G401.6 (cell line): ENCODE measurements around the gene ARAP1.

Experiments used
- FAIRE-seq: peaks from 2 replicates; lab custom pipeline; 2012; peaks lifted over from hg19 to GRCh38; lab: Jason Lieb, UNC

The ARAP1 gene

DNA sequence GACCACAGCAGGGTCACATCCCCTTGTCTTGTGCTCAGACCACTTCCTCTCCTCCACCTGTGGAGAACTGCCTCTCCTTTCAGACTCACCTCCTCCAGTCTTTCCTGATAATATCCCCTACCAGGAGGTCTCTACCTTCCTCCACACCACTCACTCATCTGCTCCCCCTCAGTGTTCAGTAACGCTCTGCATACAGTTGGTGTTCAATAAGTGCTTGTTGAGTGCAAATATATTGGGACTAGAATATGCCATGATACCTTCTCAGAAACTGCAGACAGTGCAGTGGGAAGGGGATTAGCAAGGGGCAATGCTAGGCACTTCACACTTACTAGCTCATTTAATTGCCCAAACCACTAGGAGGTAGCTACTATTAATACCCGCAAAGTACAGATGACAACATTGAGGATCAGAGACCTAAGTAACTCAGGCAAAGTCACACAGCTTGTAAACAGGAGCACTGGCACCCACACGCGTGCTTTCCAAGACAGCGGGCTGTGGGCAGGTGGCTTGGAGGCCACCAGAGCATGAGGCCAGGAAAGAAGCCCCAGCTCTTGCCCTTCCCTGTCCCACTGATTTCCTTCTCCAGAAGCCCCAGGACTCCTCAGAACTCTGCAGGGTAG lies 69.9 kb downstream of the ARAP1 start:
- FAIRE-seq: no peak

DNA sequence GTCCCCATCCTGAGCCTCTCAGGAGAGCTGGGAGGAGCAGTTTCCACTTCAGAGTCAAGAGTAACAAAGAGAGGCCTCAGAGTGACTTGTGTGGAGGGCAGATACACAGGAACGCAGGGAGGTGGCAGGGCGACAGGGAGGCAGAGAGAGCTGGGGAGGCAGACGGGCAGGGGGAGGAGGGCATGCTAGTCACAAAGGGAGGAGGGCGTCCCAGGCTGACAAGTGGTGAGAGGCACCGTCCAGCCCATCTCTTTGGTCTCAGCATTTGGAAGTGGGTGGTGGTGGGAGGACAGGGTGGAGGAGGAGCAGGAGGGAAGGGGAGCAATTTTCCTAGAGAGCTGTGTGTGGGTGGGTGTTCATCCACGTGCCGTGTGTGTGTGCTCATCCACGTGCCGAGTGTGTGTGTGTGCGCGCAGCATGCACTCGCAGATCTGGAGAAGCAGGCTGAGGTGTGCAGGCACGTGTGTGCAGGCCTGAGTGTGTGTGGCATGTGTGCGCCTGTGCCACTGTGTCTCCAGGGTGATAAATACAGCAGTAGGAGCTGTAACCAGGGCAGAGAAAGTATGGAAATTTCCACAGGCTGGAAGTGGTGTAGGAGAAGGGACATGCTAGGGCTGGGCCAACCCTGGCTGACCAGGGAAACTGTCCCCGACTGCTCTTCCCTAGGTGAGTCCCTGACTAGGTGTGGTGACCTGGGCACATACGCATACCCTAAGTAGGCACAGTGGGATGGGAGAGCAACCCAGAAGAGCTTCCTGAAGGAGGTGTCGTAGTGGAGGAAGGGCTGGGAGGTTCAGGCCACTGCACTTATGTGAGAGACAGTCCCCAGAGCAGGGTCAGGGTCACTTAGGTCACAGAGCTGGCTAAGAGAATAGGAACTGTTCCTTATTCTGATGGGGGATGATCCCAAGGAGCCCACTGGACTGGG lies 70.7 kb downstream of the ARAP1 start:
- no peak for FAIRE-seq

DNA sequence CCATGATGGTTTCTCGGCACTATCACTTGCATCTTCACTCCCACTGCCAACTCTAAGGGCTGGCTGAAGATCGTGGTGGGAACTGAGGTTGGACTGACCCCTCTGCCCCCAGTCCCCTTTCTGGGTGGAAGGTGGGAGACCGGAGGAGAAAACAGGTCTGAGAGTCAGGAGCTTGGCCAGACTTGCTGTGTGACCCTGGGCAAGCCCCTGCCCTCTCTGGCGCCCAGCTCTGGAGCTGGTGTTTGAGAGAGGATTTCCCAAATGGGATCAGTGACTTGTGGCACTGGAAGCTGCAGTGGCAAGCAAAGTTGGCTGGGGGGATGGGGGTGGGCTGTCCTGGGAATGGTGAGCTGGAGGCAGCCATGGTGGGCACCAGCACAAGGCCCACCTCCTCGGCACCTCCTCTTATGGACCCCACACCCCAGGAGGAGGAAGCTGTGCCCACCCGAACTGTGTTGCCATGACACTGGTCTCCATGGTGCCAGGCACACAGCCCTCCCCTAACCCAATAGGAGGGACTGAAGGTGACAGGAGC lies 71.5 kb downstream of the ARAP1 start:
- no peak for FAIRE-seq

DNA sequence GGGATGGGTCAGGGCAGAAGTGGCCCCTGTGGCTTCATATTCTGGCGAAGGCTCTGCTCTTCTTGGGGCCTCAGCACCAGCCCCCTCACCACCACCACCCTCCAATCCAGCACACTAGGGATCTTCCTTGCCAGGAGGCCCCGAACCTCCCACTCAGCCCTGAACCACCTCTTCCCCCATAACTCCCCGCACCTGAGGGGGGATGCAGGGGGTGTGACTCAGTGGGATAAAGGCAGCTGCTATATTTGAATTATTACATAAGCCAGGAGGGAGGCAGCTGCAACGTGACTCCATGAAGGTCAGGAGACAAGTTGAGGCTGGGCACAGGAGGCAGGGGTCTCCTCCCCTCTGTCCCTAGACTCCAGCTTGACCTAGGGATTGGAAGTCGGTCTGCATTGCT lies 72.3 kb downstream of the ARAP1 start:
- FAIRE-seq: no peak

DNA sequence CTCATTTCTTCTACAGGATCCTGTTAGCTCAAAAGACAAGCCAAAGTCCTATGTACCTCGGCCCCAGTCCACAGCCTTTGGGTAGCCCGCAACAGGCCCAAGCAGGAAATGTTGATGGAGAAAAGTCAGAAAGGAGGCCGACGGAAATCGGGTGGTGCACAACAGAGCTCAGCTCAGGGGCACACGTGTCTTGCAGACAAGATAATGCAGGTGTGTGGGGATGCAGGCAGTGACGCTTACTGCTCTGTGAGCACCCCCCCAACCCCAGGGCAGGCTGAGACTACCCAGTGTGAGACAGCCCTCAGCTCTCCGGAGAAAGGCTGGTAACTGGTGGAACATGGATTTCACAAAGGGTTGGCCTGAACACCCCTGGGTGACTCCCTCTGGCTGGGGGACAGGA lies 73.7 kb downstream of the ARAP1 start:
- no peak for FAIRE-seq

DNA sequence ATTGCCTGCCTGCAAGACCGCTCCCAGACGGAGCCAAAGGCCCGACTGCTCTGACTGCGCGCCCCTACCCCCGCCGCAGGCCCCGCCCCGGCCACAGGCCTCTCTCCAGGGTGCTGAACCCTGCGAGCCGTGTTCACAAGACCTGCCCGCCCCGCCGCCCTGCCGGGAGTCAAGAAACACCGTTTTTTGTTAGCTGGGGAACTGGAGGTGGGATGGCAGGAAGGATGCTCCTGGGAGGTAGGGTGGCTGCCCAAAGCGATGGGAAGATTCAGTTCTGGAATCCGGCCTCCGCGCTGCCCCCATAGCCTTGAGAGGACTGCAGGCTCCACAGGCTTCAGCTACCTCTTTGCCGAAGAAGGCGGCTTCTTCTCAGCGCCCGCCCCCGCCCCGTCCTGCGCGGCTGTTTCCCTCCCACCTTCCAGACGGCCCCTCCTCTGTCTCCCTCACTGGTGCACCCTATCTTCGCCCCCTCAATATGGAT lies 75.3 kb downstream of the ARAP1 start:
- no peak for FAIRE-seq

DNA sequence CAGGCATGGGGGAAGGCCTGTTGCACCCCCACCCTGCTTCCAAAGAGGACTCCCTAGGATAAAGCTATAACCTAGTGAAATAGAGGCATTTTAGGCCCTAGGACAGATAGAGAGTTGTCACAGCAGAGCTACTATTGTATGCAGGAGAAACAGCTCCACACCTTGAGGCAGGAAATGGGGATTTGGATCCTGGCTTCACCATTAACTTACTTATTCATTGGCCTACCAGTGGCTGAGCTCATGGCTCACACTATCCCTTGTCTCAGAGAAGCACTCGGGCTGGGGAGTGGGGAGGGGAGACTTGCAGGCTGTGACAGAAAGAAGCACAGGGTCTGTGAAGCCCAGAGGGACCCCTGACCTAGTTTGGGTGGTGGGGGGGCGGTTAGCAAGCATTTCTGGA lies 77.0 kb downstream of the ARAP1 start:
- FAIRE-seq: no peak

DNA sequence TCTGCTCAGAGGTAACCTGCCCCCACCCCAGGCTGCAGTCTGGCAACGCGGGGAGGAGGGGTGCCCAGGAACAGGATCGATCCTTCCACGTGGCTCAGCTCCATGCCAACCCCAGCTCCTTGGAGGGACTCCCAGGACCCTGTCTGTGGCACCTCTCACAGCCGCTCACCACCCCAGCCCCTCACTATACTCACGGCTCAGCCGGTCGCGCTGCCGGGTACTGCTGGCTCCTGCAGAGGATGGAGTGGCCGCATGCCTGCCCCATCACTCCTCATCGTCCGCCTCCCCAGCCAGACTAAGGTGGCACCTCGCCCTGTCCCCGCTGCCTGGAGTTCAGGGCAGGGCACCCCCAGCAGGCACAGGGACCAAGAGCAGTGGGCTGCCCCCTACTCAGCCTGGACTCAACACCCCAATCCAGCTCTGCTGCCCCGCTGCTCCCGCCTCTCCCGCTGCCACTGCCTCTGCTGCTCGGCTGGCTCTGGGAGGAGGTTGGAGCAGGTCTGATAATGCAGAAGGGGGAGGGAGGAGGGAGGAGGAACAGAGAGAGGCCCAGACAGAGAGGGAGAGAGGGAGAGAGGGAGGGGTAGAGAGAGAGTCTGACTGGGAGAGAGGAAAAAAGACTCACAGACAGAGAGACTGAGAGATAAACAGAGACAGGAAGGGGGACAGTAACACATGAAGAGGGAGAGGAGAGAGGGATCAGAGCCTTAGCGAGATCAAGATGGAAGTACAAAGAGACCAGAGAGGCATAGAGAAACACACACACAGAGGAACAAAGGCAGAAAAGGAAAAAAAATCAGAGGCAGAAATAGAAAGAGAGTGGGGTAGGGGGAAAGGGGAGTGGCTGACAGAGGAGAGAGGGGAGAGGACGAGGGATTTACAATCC lies 78.0 kb downstream of the ARAP1 start, which contains the start of gene PDE2A:
Gene PDE2A, minus strand, starts transcription at position 480 of the 886 bp plus-strand sequence. Its CDS starts 215 bp downstream, at position 265.
- FAIRE-seq: no peak

DNA sequence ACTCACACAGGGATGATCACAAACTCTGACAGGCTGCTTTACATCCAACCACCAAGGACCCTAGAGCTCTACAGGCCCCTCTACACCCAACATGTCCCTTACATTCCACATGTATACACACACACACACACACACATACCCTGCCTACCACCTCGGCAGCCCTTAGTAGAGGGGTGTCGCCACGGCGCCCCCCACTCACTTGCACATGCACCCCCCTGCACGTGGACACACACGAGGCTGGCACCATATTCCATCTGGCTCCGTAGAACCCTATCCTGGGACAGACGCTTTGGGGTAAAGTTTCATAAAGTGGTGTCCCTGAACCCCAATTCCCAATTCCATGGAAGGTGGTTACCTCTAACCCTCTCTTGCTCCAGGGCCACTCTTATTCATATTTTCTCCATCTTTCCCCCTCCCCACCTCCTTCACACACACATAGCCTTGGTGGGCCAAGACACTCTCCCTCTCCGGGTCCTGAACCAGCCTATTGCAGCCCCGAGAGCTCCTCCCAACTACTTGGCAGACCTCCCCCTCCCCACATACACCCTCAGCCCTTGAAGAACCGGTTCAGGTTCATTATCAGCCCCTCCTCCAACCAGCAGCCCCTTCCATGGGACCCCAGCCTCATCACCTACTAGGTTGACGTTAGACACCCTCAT lies 78.8 kb downstream of the ARAP1 start:
- FAIRE-seq: no peak

DNA sequence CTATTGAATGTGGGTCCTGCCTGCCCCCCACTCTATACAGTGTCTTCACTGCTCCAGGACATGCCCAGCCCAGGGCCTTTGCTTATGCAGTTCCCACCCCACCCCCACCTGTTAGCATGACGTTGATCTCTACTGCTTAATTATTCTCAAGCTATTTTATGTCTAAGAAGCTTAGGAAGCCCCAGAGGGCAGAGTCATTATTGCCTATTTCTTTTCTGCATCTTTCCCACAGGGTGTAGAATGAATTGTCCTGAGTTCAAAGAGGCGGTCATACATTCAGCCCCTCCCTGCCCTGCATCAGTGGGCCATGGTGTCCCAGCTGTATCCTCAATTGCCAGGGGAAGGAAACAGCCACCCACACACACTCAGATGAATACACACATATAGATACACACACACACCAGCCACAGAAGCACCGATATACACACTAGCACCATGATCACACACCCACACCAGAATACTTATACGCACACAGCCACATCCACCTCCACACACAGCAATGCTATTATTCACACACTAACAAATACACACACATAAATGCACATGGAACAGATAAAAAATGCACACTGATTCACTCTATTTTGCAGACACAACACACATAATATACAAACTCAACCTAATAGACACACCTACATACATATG lies 79.5 kb downstream of the ARAP1 start:
- FAIRE-seq: no peak

DNA sequence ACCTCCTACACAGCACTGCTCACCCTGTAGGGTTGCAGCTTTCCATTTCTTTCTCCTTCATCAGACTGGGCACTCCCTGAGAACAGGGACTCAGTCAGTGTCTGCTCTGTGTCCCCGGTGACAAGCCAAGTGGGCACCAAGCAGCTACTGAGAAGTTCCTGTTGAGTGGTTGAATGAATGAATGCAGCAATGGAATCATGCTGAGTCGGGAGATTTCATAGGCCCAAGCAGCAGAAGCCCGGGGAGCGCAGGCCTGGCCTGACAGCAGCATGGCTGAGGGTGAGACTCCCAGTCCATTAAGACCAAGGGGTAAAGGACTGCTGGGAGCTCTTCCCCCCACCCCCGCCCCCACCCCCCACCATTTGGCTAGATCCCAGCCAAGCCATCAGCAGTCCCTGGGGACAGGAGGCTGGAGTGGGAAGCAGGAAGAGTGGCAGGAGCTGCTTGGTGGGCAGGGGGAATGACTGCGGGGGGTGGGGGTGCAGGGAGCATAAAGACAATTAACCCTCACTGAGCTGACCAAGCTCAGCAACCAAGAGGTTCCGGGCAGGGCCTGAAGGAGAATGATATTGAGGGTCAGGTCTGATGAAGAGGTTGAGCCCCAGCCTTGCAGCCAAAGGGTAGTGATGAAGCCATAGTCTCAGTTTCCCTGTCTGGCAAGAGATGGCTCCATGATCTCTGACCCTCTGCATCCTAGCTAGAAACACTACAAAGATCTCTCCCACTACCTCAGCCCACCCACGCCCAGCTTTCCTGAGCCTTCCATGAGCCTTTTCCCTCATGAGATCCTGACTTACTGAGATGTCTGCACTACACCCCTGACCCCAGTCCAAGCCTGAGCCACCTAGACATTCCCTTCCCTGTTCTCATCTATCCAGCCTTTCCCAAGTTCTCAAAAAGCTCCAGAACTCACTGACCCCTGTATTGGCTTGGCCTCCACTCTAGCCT lies 80.8 kb downstream of the ARAP1 start:
- FAIRE-seq: no peak

DNA sequence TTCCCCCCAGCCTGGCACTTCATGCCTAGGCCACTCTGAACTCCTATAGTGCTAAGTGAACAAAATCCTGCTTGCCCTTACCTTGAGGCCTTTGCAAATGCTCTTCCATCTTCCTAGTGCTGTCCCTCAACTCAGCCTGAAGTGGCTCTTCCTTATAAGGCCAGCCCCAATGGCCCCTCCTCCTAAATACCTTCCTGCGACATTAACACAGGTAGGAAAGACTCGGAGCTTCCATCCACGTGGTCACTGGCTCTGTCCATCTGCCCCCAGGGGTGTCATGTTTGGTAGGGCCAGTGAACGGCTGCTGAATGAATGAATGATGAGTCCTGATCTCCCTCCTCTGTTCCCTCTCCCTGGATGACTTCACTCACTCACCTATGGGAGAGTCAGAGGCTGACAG lies 82.2 kb downstream of the ARAP1 start:
- no peak for FAIRE-seq

DNA sequence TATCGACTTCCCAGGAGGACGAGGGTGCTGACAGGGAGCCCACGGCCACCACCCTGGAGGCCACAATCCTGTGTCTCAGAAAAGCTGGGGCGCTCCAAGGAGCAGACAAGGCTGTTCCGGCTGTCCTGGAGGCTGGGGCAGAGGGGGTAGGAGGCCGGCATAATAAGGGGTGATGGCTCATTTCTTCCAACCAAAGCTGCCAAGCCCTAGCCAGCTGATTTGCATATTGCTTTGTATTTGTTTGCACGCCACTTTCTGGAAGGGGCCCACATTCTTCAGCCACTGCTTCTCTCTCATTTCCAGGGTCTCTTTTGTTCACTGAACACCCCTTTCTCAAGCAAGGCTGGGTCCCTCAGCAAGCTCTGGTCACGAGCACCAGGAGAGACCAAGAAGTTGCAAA lies 82.7 kb downstream of the ARAP1 start:
- FAIRE-seq: no peak

DNA sequence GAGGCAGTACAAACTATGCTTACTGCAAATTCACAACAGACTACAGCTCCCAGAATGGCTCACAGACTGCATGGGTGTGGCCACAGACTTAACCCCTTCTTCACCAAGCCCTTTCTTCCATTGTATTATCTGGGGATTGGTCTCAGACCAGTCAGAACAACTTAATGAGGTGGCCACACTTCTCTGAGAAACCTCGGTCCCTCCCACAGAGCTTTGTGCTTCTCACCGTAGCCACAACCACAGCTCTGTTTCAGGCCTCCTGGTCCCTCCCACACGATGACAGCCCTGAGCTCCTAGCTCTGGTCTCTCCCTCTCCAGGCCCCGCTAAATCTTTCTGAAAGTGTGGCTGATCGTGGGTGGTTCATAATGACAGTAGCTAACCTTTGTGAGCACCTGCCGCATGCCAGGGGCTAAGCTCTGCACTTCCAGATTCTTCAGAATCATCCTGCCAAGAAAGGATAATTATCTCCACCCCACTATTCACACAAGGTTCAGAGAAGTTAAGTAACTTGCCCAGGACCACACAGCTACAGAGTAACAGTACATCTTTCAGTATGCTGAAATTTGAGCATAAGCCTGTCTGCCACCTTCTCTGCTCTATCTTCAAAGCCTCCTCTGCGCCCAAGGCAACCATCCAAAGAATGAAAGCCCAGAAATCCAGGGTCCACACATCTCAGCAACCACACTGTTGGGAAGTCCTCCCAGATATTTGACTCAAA lies 83.4 kb downstream of the ARAP1 start:
- no peak for FAIRE-seq

DNA sequence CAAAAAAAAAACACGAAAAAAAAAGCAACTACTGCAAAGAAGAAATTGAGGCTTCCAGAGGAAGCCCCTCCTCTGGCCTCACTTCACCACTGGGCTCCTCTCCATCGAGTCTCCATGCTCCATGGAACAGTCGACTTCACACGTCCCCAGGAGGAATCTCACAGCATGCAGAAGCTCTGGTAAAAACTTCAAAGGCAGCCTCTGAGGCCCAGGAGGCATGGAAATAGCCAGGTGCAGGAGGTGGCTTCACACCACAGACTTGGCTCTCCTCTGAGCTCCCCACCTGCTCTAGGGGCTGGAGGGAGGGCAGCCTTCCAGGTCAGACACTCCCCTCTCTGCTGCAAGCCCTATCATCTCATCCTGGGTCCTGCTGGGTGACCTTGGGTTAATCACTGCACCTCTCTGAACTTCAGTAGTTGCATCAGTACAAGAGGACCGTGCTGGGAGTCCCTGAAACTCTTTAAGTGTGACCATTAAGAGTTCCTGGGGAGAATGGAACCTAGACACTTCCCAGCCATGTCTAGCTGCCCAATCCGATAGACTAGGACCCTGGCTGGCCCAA lies 86.2 kb downstream of the ARAP1 start:
- no peak for FAIRE-seq

DNA sequence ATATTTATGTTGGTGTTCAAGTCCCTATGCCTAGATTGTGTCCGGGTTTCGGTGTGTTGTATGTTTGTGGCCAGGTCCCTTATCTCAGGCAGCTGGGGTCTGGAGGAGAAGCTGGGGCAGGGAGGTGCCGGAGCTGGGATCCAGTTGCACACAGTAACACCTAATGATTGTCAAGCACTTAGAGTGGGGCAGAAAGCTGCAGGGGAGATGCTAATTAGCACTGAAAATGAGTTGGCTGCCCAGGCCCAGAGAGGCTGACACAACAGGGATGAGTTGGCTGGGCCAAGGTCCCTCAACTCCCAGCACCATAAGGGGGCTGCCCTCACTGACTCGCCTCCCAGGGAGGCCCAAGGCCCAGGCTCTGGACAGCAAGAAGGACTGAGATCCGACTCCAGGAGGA lies 90.2 kb downstream of the ARAP1 start:
- no peak for FAIRE-seq

DNA sequence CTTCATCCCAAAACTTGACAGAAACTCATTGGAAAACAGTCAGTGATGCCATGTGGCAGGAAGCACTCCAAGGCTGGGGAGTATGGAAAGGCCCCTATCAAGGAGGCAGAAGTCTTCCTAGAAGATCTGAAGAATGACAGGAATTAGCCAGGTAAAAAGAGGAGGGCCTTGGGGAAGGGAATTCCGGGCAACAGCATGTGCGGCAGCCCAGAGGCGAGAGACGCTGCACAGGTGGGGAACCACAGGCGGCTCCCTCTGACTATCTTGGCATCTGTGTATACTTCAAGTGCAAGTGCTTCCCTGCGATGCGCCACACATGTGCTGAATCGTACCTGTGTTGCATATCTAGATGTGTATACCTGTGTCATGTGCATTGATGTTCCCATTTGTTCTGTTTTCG lies 90.7 kb downstream of the ARAP1 start:
- no peak for FAIRE-seq

DNA sequence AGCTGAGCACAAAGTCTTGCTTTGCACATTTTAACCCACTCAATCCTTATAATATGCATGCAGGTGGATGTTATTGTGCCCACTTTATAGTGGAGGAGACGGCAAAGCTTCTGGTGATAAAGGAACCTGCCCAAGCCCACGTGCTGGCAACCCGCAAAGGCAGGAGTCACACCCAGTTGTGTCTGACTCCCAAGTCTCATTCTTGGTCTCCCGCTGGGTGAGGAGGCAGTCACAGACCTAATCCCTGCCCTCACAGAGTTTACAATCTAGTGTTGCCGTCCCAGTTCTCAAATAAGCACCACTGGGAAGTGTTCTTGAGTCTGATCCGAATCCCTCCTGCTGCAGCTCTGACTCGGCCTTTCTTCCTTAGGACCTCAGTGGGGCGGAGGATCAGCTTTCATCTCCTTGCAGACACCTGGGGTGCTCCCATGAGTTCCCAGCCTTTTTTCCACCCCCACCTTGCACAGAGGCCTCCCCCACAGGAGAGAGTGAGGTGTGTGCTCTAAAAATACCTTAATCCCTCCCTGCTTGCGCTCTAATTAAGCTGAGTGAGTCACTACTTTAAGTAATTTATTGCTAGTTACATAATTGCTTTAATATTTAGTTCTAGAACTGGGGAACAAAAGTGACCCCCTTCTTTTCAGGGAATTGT lies 93.1 kb downstream of the ARAP1 start:
- no peak for FAIRE-seq
